HEK293 (cell line): ENCODE data around the gene DCDC2B.

Source experiments
- CTCF ChIA-PET: fragments of 350-600 bp; formaldehyde crosslinking; extraction: SDS; loops from one replicate; lab custom pipeline; 2021; ENCODE audit warnings: antibody characterized with exemption; lab: Yijun Ruan, JAX
- POLR2A ChIA-PET: fragments of 300-600 bp; formaldehyde crosslinking; extraction: SDS; loops from one replicate; lab custom pipeline; 2020; ENCODE audit warnings: antibody characterized with exemption, inconsistent platforms; lab: Yijun Ruan, JAX
- H3K27ac ChIP-seq: fragments of 200-500 bp; sonication (Bioruptor generic); 2 replicates; pipeline ENCODE4 v1.5.1; 2014; ENCODE audit warnings: low read depth, low read length, control low read depth, inconsistent platforms; ENCODE audit errors: extremely low read depth
- H3K36me3 ChIP-seq, 2 experiments: fragments of 200-500 bp in 1 of 2; sonication (Bioruptor generic) in 1 of 2; 1 replicate in 1 of 2; 2 replicates in 1 of 2; pipeline ENCODE4 v1.5.1; 2014 to 2017; ENCODE audit warnings: inconsistent platforms in 2 of 2, low read length in 2 of 2; ENCODE audit not compliant: control insufficient read depth in 2 of 2, insufficient read depth in 1 of 2
- H3K4me1 ChIP-seq: fragments of 200-500 bp; sonication (Bioruptor generic); 2 replicates; pipeline ENCODE4 v1.5.1; 2014; ENCODE audit warnings: mild to moderate bottlenecking, low read length, inconsistent platforms; ENCODE audit not compliant: control insufficient read depth, insufficient read depth
- H3K4me3 ChIP-seq: 2 replicates; pipeline ENCODE4 v1.5.1; 2011; ENCODE audit warnings: low read depth, mild to moderate bottlenecking, control low read depth, low read length, moderate library complexity
- H3K9me3 ChIP-seq: fragments of 200-500 bp; sonication (Bioruptor generic); 2 replicates; pipeline ENCODE4 v1.5.1; 2014; ENCODE audit warnings: low read depth, low read length, inconsistent platforms; ENCODE audit not compliant: control insufficient read depth, insufficient read depth
- BCL6B ChIP-seq: fragments of 450-650 bp; formaldehyde crosslinking; IDR thresholded peaks from 2 replicates; pipeline ENCODE4 v1.5.1; 2017; ENCODE audit warnings: missing biosample characterization, missing genetic modification characterization
- EGR2 ChIP-seq: fragments of 450-650 bp; formaldehyde crosslinking; IDR thresholded peaks from 2 replicates; pipeline ENCODE4 v1.5.1; 2016; ENCODE audit warnings: low read depth, missing biosample characterization, missing genetic modification characterization
- HOXA7 ChIP-seq: sonication (generic); formaldehyde crosslinking; IDR thresholded peaks from 2 replicates; pipeline ENCODE4 v1.8.1; 2022; ENCODE audit warnings: missing genetic modification reagents, borderline replicate concordance
- MYNN ChIP-seq: fragments of 450-650 bp; formaldehyde crosslinking; IDR thresholded peaks from 2 replicates; pipeline ENCODE4 v1.5.1; 2016; ENCODE audit warnings: missing biosample characterization, missing genetic modification characterization, borderline replicate concordance
- YY2 ChIP-seq: fragments of 450-650 bp; formaldehyde crosslinking; IDR thresholded peaks from 2 replicates; pipeline ENCODE4 v1.5.1; 2016; ENCODE audit warnings: missing biosample characterization, missing genetic modification characterization
- ZBTB6 ChIP-seq: fragments of 450-650 bp; formaldehyde crosslinking; IDR thresholded peaks from 2 replicates; pipeline ENCODE4 v1.5.1; 2017; ENCODE audit warnings: missing biosample characterization, missing genetic modification characterization
- ZNF140 ChIP-seq: fragments of 450-650 bp; formaldehyde crosslinking; IDR thresholded peaks from 2 replicates; pipeline ENCODE4 v1.5.1; 2016; ENCODE audit warnings: missing biosample characterization, missing genetic modification characterization
- ZNF280C ChIP-seq: fragments of 450-650 bp; formaldehyde crosslinking; IDR thresholded peaks from 2 replicates; pipeline ENCODE4 v1.5.1; 2016; ENCODE audit warnings: missing biosample characterization, missing genetic modification characterization
- ZNF416 ChIP-seq: fragments of 450-650 bp; formaldehyde crosslinking; IDR thresholded peaks from 2 replicates; pipeline ENCODE4 v1.5.1; 2016; ENCODE audit warnings: missing biosample characterization, missing genetic modification characterization
- ZNF555 ChIP-seq: fragments of 450-650 bp; formaldehyde crosslinking; conservative IDR thresholded peaks from 2 replicates; pipeline ENCODE4 v1.5.1; 2017; ENCODE audit warnings: missing biosample characterization, mild to moderate bottlenecking, missing genetic modification characterization, inconsistent platforms
- ZNF560 ChIP-seq: fragments of 450-650 bp; formaldehyde crosslinking; IDR thresholded peaks from 2 replicates; pipeline ENCODE4 v1.5.1; 2017; ENCODE audit warnings: missing biosample characterization, missing genetic modification characterization, borderline replicate concordance
- ZNF776 ChIP-seq: fragments of 450-650 bp; formaldehyde crosslinking; IDR thresholded peaks from 2 replicates; pipeline ENCODE4 v1.5.0; 2017; ENCODE audit warnings: missing biosample characterization, missing genetic modification characterization, borderline replicate concordance
- ZSCAN16 ChIP-seq: fragments of 450-650 bp; formaldehyde crosslinking; IDR thresholded peaks from 2 replicates; pipeline ENCODE4 v1.5.1; 2016; ENCODE audit warnings: missing biosample characterization, missing genetic modification characterization
- TF ChIP-seq, protein P1 (sequence below): fragments of 450-650 bp; formaldehyde crosslinking; IDR thresholded peaks from 2 replicates; pipeline ENCODE4 v1.5.1; 2016; ENCODE audit warnings: missing biosample characterization, missing genetic modification characterization, borderline replicate concordance
- TF ChIP-seq, protein P2 (sequence below): IDR thresholded peaks from 2 replicates; pipeline ENCODE4 v1.6.1; 2011; ENCODE audit warnings: mild to moderate bottlenecking, low read depth, low read length, borderline replicate concordance

DCDC2B gene

GRCh38 chr1:32263236-32263593, 54.3 kb downstream of the DCDC2B start (continued):
- TF ChIP-seq, protein P1, sequence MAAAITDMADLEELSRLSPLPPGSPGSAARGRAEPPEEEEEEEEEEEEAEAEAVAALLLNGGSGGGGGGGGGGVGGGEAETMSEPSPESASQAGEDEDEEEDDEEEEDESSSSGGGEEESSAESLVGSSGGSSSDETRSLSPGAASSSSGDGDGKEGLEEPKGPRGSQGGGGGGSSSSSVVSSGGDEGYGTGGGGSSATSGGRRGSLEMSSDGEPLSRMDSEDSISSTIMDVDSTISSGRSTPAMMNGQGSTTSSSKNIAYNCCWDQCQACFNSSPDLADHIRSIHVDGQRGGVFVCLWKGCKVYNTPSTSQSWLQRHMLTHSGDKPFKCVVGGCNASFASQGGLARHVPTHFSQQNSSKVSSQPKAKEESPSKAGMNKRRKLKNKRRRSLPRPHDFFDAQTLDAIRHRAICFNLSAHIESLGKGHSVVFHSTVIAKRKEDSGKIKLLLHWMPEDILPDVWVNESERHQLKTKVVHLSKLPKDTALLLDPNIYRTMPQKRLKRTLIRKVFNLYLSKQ (tag by site-specific recombination), result peak; percentile 52; the same call in 1 of the 2 replicates
- peak; percentile 45; the same call in 1 of the 2 replicates for TF ChIP-seq MYNN (tag by site-specific recombination)
- TF ChIP-seq ZNF560, result peak; percentile 30; the same call in 1 of the 2 replicates
- peak; percentile 78 for TF ChIP-seq ZNF555
- 0 out of 2 replicates have a peak, but pooled peaks have one; percentile 52 for TF ChIP-seq ZNF140 (tag by site-specific recombination)
- TF ChIP-seq, all 188 proteins: peak for 31; not testable (repeated sequence) for 157

- ChIA-PET POLR2A (no interaction called here), CTCF (no interaction called here)
- no peak overlapping the region for H3K27ac ChIP-seq
- TF ChIP-seq EGR2 (tag by site-specific recombination) (no peak), BCL6B (no peak), ZBTB6 (tag by site-specific recombination) (no peak), ZSCAN16 (no peak), HOXA7 (CRISPR knock-in tag) (no peak), YY2 (tag by site-specific recombination) (no peak), ZNF280C (tag by site-specific recombination) (no peak), ZNF416 (tag by site-specific recombination) (no peak), ZNF776 (tag by site-specific recombination) (no peak)
- TF ChIP-seq, protein P2, sequence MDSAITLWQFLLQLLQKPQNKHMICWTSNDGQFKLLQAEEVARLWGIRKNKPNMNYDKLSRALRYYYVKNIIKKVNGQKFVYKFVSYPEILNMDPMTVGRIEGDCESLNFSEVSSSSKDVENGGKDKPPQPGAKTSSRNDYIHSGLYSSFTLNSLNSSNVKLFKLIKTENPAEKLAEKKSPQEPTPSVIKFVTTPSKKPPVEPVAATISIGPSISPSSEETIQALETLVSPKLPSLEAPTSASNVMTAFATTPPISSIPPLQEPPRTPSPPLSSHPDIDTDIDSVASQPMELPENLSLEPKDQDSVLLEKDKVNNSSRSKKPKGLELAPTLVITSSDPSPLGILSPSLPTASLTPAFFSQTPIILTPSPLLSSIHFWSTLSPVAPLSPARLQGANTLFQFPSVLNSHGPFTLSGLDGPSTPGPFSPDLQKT, result no peak
- H3K36me3 ChIP-seq, result no peaks in the 10 kb centered on the region
- H3K4me1 ChIP-seq, result no peaks in the 10 kb centered on the region
- H3K9me3 ChIP-seq, result no peaks in the 10 kb centered on the region
- H3K4me3 ChIP-seq, result no peak overlapping the region
These were observed 54.9 kb downstream of the DCDC2B start for GRCh38 chr1:32263744-32264143.
